RKO (cell line): Measurements from ENCODE around the gene ITGA7.

Experiments
- DNase-seq: peaks from one replicate; pipeline ENCODE4 v3.0.0-alpha.2; 2016; ENCODE audit warnings: low spot score

The ITGA7 gene

GRCh38 chr12:55733021-55733555 lies 25.4 kb upstream of the ITGA7 start:
- no peak for DNase-seq

DNA sequence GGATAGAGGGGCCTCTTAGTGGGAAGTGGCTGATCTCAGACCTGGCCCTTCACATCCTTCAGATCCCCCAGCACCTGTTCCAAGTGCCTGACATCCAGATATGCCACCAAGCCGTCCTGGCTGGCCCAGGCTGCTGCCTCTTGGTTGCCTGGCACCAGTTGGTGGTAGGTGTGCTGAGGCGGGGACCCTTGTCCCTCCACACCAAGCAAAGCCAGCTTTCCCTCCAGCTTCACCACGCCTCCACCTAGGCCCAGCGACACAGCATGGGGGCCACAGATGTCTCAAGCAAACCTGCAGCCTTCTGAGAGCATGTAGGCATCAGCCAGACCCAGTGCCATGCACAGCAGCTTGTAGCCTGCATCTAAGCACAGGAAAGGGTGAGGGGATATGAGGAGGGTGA lies 24.6 kb upstream of the ITGA7 start:
- no peak for DNase-seq

DNA sequence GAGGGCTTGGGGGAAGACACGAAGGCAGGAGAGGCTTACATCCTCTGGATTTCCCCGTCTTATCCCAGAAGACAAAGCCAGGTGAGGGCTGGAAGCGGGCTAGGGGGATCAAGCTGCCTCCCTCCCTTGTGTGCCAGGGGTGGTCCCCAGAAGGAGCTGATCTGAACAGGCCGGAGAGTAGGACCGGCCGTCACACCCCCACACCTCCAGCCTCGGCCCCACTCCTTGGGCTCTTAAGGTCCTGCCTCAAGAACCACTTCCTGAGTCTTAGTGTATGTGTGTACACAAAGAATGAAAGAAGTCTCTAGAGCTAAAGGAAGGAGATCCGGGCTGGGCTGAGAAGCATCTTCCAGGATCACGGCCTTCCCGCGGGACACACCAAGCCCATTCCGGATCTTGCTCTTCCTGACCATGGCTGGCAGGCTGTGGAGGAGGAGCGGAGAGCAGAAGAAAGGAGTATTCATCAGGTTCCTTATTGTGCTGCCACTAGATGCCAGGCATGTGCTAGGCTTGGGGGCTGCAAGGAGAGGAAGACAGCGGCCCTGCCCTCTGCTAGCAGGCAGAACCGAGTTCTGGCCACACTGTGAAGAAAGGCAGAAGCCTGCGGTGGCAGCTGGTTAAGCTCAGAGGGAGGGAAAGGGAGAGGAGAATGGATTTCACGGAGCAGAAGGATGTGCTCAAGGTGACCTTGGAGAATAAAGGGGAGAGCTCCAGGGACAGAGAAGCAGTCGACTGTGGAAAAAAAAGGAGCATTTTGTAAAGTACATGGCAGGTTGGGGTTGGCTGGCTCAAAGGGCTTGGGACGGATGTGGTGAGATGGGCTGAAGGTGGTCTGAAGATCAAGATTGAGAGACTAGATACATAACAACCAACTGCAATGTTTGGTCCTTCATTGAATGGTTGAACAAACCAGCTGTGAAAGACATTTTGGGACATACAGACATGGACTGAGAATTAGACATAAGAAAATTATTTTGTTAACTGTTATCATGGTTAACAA lies 22.4 kb upstream of the ITGA7 start:
- peak; percentile 53 for DNase-seq

- peak; percentile 94 for DNase-seq
These were observed 21.5 kb upstream of the ITGA7 start, which contains the start of gene CD63 for GRCh38 chr12:55728939-55729818. TSS of gene CD63 (minus strand) at chr12:55729009. CDS start at chr12:55728341, 668 bp downstream.

DNA sequence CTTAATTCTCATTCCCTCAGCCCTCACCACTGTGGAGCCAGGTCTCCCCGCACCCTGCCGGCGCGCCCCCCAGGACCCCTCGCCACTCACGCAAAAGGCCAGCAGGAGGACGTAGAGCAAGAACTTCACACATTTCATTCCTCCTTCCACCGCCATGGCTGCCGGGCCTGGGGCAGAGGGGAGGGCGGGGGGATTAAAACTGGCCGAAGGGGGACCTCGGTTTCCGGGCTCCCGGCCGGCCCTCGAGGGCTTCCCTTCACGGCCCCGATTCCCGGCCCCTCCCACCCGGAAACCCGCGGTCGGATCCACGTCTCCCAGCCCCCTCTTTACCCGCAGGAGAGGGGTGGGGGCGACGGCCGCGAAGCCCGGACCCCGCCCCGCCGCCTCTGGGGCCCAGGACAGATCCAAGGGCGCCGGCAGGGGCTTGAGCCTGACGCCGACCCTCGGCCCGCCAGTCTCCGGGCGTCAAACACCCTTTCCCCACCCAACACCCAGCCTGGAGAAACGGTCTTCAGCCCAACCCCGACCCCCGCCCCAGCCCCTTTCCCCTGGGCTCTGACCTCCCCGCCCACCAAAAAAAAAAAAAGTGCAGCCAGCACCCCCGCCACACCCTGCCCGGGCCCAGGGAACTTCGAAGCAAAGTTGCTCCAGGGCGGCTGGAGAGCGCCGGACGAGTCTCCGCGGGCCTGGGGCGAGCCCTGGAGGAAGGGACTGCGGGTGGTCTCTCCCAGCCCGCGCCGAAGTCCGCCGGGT lies 20.7 kb upstream of the ITGA7 start:
- peak; percentile 52 for DNase-seq

DNA sequence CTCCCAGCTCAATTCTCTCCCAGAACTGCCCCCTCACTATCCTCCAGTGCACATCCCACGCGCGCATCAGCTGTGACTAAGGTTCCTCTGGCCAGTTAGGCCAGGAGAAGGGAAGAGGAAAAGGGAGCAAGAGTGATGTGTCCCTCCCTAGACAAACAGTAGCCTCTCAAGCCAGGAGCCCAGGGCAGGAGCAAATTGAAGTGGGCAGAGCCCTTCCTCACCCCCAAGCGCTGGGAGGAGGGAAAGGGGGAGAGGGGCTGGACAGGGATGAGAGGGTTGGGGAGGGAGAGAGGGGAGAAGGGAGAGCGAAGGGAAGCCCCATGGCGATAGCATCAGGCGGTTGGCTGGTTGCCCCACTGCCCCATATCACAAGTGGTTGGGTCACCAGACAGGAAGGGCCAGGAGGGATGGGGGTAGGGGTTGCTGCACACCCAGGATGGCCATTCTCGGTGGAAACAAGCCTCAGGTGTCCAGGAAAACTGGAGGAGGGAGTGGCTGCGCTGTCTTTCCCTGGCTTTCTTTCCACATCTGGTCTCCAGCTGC lies 20.0 kb upstream of the ITGA7 start:
- DNase-seq = peak; percentile 81

- DNase-seq = no peak
These were observed 19.3 kb upstream of the ITGA7 start for GRCh38 chr12:55726971-55727370.

DNA sequence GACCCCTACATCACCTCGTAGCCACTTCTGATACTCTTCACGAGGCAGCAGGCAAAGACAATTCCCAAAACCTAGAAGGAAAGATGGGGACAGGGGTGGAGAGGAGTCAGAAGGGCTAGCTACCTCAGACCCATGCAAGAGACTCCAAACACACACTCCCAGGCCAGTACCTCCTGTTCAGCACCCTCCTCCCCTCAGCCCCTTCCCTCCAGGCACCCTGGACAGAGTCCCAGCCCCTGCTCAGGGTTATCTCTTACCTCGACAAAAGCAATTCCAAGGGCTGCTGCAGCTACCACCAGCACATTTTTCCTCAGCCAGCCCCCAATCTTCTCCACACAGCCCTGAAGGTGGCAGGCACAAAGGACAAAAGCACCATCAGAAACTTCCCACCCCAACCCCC lies 17.9 kb upstream of the ITGA7 start:
- no peak for DNase-seq

DNA sequence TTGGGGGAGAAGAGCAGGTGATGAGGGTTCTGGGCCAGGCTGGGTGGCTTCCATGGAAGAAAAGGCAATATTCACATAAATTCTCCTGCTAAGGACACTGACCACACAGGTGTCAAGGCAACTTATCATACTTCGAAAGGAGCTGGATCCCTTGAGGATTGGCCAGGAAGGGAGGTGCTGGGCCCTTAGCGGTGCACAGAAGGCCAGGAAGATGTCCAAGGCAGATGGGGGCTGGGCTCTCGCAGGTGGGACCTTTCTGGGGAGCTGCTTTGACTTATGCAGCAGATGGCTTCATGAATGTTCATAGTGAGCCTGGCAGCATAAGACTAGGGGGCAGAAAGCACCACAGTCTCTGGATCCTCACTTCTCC lies 17.2 kb upstream of the ITGA7 start:
- DNase-seq = no peak

GRCh38 chr12:55724226-55724939 lies 16.7 kb upstream of the ITGA7 start:
- peak; percentile 81 for DNase-seq

- DNase-seq = no peak
These were observed 16.0 kb upstream of the ITGA7 start for GRCh38 chr12:55723516-55724225.

DNA sequence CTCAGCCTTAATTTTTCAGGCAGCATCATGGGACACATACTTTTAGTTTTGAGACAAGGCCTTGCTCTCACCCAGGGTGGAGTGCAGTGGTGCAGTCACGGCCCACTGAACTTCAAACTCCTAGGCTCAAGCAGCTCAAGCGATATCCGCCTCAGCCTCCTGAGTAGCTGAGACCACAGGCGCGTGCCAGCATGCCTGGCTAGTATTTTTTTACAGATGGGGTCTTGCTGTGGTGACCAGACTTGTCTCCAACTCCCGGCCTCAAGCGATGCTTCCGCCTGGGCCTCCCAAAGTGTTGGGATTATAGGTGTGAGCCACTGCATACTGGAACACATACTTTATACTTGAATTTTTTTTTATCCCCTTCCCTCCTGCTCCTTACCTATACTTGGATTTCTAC lies 15.2 kb upstream of the ITGA7 start:
- DNase-seq = no peak

- no peak for DNase-seq
These were observed 14.0 kb upstream of the ITGA7 start for GRCh38 chr12:55721601-55722213.

DNA sequence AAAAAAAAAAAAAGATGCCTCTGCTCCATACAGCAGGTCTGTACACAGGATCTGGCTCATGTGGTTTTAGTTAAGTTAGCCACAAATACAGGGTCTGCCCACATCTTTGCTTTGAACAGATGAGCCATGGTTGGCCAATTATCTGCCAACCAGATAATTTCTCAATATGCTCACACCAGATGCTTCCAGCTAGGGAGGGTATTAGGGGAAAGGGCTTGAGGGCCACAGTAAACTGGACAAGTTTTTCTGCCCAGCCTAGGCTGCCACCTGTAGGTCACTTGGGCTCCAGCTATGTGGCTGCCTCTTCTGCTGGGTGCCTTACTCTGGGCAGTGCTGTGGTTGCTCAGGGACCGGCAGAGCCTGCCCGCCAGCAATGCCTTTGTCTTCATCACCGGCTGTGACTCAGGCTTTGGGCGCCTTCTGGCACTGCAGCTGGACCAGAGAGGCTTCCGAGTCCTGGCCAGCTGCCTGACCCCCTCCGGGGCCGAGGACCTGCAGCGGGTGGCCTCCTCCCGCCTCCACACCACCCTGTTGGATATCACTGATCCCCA lies 13.3 kb upstream of the ITGA7 start:
- peak; percentile 97 for DNase-seq

DNA sequence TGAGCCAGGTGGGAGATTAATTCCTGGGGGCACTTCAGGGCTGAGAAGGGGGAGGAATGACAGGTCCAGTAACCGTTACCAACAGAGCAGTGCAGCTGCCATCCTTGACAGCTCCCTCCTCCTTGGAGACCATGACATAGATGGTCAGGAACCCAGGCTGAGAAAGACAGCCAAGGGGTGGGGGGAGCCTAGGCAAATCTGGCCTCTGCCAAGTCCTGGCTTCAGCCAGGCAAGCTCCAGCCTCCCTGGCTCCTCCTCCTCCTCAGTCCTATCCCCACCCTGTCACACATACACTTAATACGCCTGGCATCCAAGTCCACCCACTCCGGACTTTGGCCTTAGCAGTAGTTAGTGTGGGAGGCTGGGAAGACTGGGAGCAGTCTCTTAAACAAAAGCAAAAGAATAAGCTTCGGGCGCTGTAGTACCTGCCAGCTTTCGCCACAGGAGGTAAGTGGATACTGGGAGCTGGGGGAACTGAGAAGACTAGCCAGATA lies 12.4 kb upstream of the ITGA7 start, which contains the start of gene RDH5:
RDH5 (plus strand) TSS at position 323 of the 494 bp plus-strand sequence. CDS start 792 bp downstream, outside the sequence.
- DNase-seq = no peak

- no peak for DNase-seq
These were observed 11.7 kb upstream of the ITGA7 start for GRCh38 chr12:55719371-55719770.

- DNase-seq = no peak
These were observed 11.0 kb upstream of the ITGA7 start for GRCh38 chr12:55718624-55719275.

DNA sequence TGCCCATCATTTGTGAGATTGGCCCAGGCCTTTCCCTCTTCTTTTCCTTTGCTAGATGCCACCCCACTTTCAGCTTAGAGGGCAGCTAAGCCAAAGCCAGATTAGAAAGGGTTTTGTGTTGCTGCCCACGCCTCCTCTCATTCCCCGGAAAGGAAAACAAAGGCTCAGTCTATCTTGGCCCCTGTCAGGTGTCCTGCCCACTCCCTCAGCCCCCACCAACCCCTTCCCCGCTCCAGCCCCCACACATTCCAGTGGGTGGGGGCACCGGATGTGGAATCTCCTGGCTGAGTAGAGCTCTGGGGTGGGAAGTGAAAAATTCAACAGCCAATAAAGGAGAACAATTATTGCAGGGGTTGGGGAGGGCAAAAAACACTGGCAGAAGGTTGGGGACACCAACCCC lies 10.3 kb upstream of the ITGA7 start:
- DNase-seq = no peak
